Natural killer cell (primary cell): ENCODE data around the gene PPP1R10. TPM values are rescaled to one million over a fixed set of nuclear protein-coding genes. Genes with fewer than 3 reads are reported as not detected.

Experiments
- ATAC-seq, 3 donors: fragments of 150-1000 bp in 2 of 3; fragments of 200-7000 bp in 1 of 3; cut with Tn5 transposase; 1 replicate in 1 of 3; 2 replicates in 2 of 3; pipeline ENCODE4 v1.10.0; 2021; ENCODE audit warnings: mild to moderate bottlenecking in 2 of 3, moderate library complexity in 2 of 3
- DNase-seq, 2 donors: peaks; one replicate each; pipeline versions ENCODE4 v3.0.0 to v3.0.0-alpha.2; 2013 to 2021; ENCODE audit warnings: mixed read lengths in 1 of 2
- H3K27ac ChIP-seq: one replicate; pipeline ENCODE4 v1.5.1; 2013; ENCODE audit warnings: mild to moderate bottlenecking, low read length
- H3K27me3 ChIP-seq: one replicate; pipeline ENCODE4 v1.6.1; 2013; ENCODE audit warnings: low read length; ENCODE audit not compliant: control insufficient read depth, insufficient read depth
- H3K36me3 ChIP-seq: one replicate; pipeline ENCODE4 v1.6.1; 2013; ENCODE audit warnings: low read length; ENCODE audit not compliant: control insufficient read depth, insufficient read depth
- H3K4me1 ChIP-seq: one replicate; pipeline ENCODE4 v1.6.1; 2013; ENCODE audit warnings: low read length; ENCODE audit not compliant: control insufficient read depth, insufficient read depth
- H3K4me3 ChIP-seq: one replicate; pipeline ENCODE4 v1.5.1; 2013; ENCODE audit warnings: low read length
- H3K9me3 ChIP-seq: one replicate; pipeline ENCODE4 v1.6.1; 2013; ENCODE audit warnings: low read length; ENCODE audit not compliant: control insufficient read depth, insufficient read depth
- H3K27ac Mint-ChIP-seq, 2 donors: one replicate each; pipeline ENCODE4 v1.8.0; 2022; ENCODE audit warnings: mild to moderate bottlenecking in 2 of 2, mixed read lengths in 2 of 2, moderate library complexity in 1 of 2
- H3K27me3 Mint-ChIP-seq, 2 donors: one replicate each; pipeline ENCODE4 v1.8.0; 2022; ENCODE audit warnings: low read depth in 2 of 2, mixed read lengths in 2 of 2
- H3K36me3 Mint-ChIP-seq: one replicate; pipeline ENCODE4 v1.8.0; 2022; ENCODE audit warnings: mixed read lengths
- H3K4me1 Mint-ChIP-seq, 2 donors: one replicate each; pipeline ENCODE4 v1.8.0; 2022; ENCODE audit warnings: mixed read lengths in 2 of 2
- H3K4me3 Mint-ChIP-seq: one replicate; pipeline ENCODE4 v1.8.0; 2022; ENCODE audit warnings: mild to moderate bottlenecking, moderate library complexity, mixed read lengths
- H3K9me3 Mint-ChIP-seq, 2 donors: one replicate each; pipeline ENCODE4 v1.8.0; 2022; ENCODE audit warnings: mixed read lengths in 2 of 2
- CTCF ChIP-seq: fragments of 200-600 bp; IDR thresholded peaks from one replicate; pipeline ENCODE4 v1.8.0; 2022; ENCODE audit warnings: antibody characterized with exemption
- WGBS: methylation state at CpG from one replicate; pipeline ENCODE4 v1.1.7; 2013; ENCODE audit warnings: missing lambda C conversion rate; ENCODE audit not compliant: insufficient coverage; 5-methylcytosine and 5-hydroxymethylcytosine counted together
- intact Hi-C: fragments of 100-400 bp; cut with micrococcal nuclease; formaldehyde crosslinking; loops from one replicate; pipeline ENCODE4 v1.14.2; 2022
- total RNA-seq, 4 donors: library from RNA; stranded (reverse); fragments of 120-200 nt in 1 of 4; gene quantifications; one replicate each; pipeline versions ENCODE4 v1.2.3 to v1.2.4, GENCODE V29; 2013 to 2022

Gene PPP1R10
- total RNA-seq, 3 donors from 2014 or later (not counting 1 experiment from before 2014, with no cell fraction given) = 151 to 222 (median 174) TPM

GRCh38 chr6:30613251-30614043, 3.6 kb downstream of the PPP1R10 start:
- H3K4me3 ChIP-seq = no peak overlapping the region
- peaks cover 17% of the 10 kb centered on the region for H3K4me1 ChIP-seq
- H3K27me3 ChIP-seq = no peaks in the 10 kb centered on the region
- H3K9me3 ChIP-seq = no peaks in the 10 kb centered on the region
- intact Hi-C loops = loop anchor here (10.0 kb wide), 1 partner anchor 741 kb away; the partner anchor contains the start of gene HLA-B
- H3K4me3 Mint-ChIP-seq = peak overlapping the region; percentile 100
- H3K27me3 Mint-ChIP-seq = peaks cover 0 to 5% of the 10 kb centered on the region in 2 donors
- DNase-seq (peak in 1 of 2 donors; percentile 25), ATAC-seq (no peak)
- H3K9me3 Mint-ChIP-seq = no peaks in the 10 kb centered on the region
- TF ChIP-seq CTCF = no peak
- H3K36me3 ChIP-seq = peaks cover 29% of the 10 kb centered on the region
- peaks cover 68 to 77% of the 10 kb centered on the region in 2 donors for H3K4me1 Mint-ChIP-seq
- peak overlapping the region; percentile 96 to 100 for H3K27ac Mint-ChIP-seq
- H3K36me3 Mint-ChIP-seq = peaks cover 26% of the 10 kb centered on the region
- peak overlapping the region; percentile 99 for H3K27ac ChIP-seq

GRCh38 chr6:30612687-30613248, 4.3 kb downstream of the PPP1R10 start:
- H3K9me3 Mint-ChIP-seq = no peaks in the 10 kb centered on the region
- H3K4me3 Mint-ChIP-seq = no peak overlapping the region
- peaks cover 0 to 5% of the 10 kb centered on the region in 2 donors for H3K27me3 Mint-ChIP-seq
- Histone ChIP-seq H3K4me1 (peaks cover 12% of the 10 kb centered on the region), H3K27ac (peak overlapping the region; percentile 99), H3K36me3 (peaks cover 35% of the 10 kb centered on the region), H3K9me3 (no peaks in the 10 kb centered on the region), H3K4me3 (no peak overlapping the region), H3K27me3 (no peaks in the 10 kb centered on the region)
- WGBS = 79% methylated on average over 5 of the region's 6 CpGs
- H3K4me1 Mint-ChIP-seq = peaks cover 61 to 75% of the 10 kb centered on the region in 2 donors
- intact Hi-C loops = loop anchor here (10.0 kb wide), 1 partner anchor 742 kb away; the partner anchor contains the start of gene HLA-B
- H3K36me3 Mint-ChIP-seq = peaks cover 27% of the 10 kb centered on the region
- peak overlapping the region; percentile 96 to 100 for H3K27ac Mint-ChIP-seq
- no peak for TF ChIP-seq CTCF
- DNase-seq = peak in 1 of 2 donors; percentile 9
- ATAC-seq = no peak

- no peak for TF ChIP-seq CTCF
- Mint-ChIP-seq H3K4me3 (no peak overlapping the region), H3K36me3 (peaks cover 30% of the 10 kb centered on the region), H3K27ac (peak overlapping the region; percentile 96 to 100), H3K27me3 (peaks cover 0 to 3% of the 10 kb centered on the region in 2 donors), H3K4me1 (peaks cover 61 to 79% of the 10 kb centered on the region in 2 donors), H3K9me3 (no peaks in the 10 kb centered on the region)
- ATAC-seq = no peak
- no peak overlapping the region for H3K27ac ChIP-seq
- peaks cover 40% of the 10 kb centered on the region for H3K36me3 ChIP-seq
- DNase-seq = peak in 1 of 2 donors; percentile 24
- no peak overlapping the region for H3K4me3 ChIP-seq
- no CpG with 5 or more reads among the region's 1 CpG for WGBS
- H3K9me3 ChIP-seq = no peaks in the 10 kb centered on the region
- H3K4me1 ChIP-seq = peaks cover 12% of the 10 kb centered on the region
- H3K27me3 ChIP-seq = no peaks in the 10 kb centered on the region
- intact Hi-C loops = loop anchor here (10.0 kb wide), 1 partner anchor 743 kb away; the partner anchor contains the start of gene HLA-B
These were observed 4.8 kb downstream of the PPP1R10 start for GRCh38 chr6:30612213-30612612.
